T-cell (primary cell): ENCODE results near the gene STMN3. TPM values are rescaled to one million over a fixed set of nuclear protein-coding genes. Genes with fewer than 3 reads are reported as not detected.

Experiments used
- ATAC-seq, 4 experiments: fragments of 200-7000 bp in 3 of 4; fragments of 150-1000 bp in 1 of 4; cut with Tn5 transposase; replicated peaks in 1 of 4; 1 replicate in 3 of 4; 2 replicates in 1 of 4; pipeline ENCODE4 v1.10.0; 2021; ENCODE audit warnings: moderate library complexity in 3 of 4, mild to moderate bottlenecking in 2 of 4, moderate number of reproducible peaks in 1 of 4
- CTCF ChIA-PET, 2 donors: fragments of 300-600 bp; sonication (Branson Sonifier 250); formaldehyde crosslinking; loops; one replicate each; lab custom pipeline; 2022; ENCODE audit warnings: antibody characterized with exemption in 2 of 2; lab: Charles Lee
- POLR2A ChIA-PET, 2 donors: fragments of 300-600 bp; sonication (Branson Sonifier 250); formaldehyde crosslinking; loops; one replicate each; lab custom pipeline; 2022; ENCODE audit warnings: antibody characterized with exemption in 2 of 2; lab: Charles Lee
- DNase-seq, 35 experiments: peaks; one replicate each; pipeline versions ENCODE4 v3.0.0 to v3.0.0-alpha.2; 2013 to 2023
- H3K27ac ChIP-seq: one replicate; pipeline ENCODE4 v1.5.1; 2013; ENCODE audit warnings: low read length
- H3K27me3 ChIP-seq, 2 experiments: replicated peaks in 1 of 2; 1 replicate in 1 of 2; 2 replicates in 1 of 2; pipeline versions ENCODE4 v1.6.1 to v1.7.0; 2013; ENCODE audit warnings: low read length in 1 of 2, mixed read lengths in 1 of 2; ENCODE audit not compliant: control insufficient read depth in 2 of 2, insufficient read depth in 2 of 2; ENCODE audit errors: extremely low read depth in 1 of 2
- H3K36me3 ChIP-seq, 2 donors: 1 replicate in 1 of 2; 2 replicates in 1 of 2; pipeline versions ENCODE4 v1.6.1 to v1.7.0; 2013; ENCODE audit warnings: low read length in 1 of 2; ENCODE audit not compliant: control insufficient read depth in 2 of 2, insufficient read depth in 1 of 2; ENCODE audit errors: extremely low read depth in 1 of 2
- H3K4me1 ChIP-seq, 2 experiments: 1 replicate in 1 of 2; 2 replicates in 1 of 2; pipeline versions ENCODE4 v1.6.1 to v1.7.0; 2013; ENCODE audit warnings: low read length in 2 of 2, mixed read lengths in 1 of 2; ENCODE audit not compliant: insufficient read depth in 2 of 2, control insufficient read depth in 1 of 2; ENCODE audit errors: extremely low read depth in 1 of 2
- H3K4me3 ChIP-seq, 2 donors: 1 replicate in 1 of 2; 2 replicates in 1 of 2; pipeline versions ENCODE4 v1.5.1 to v1.7.0; 2013; ENCODE audit warnings: mild to moderate bottlenecking in 2 of 2, low read length in 1 of 2, moderate library complexity in 1 of 2; ENCODE audit not compliant: control insufficient read depth in 1 of 2; ENCODE audit errors: extremely low read depth in 1 of 2
- H3K9me3 ChIP-seq: 2 replicates; pipeline ENCODE4 v1.7.0; 2013
- H3K27ac Mint-ChIP-seq, 2 donors: one replicate each; pipeline ENCODE4 v1.8.0; 2020 to 2021; ENCODE audit warnings: mild to moderate bottlenecking in 2 of 2, mixed read lengths in 2 of 2
- H3K27me3 Mint-ChIP-seq, 2 donors: one replicate each; pipeline ENCODE4 v1.8.0; 2021 to 2022; ENCODE audit warnings: mixed read lengths in 2 of 2
- H3K36me3 Mint-ChIP-seq: one replicate; pipeline ENCODE4 v1.8.0; 2021; ENCODE audit warnings: mixed read lengths
- H3K4me1 Mint-ChIP-seq, 3 donors: one replicate each; pipeline ENCODE4 v1.8.0; 2020 to 2022; ENCODE audit warnings: mixed read lengths in 3 of 3, mild to moderate bottlenecking in 1 of 3
- H3K4me3 Mint-ChIP-seq, 3 donors: one replicate each; pipeline ENCODE4 v1.8.0; 2020 to 2022; ENCODE audit warnings: mild to moderate bottlenecking in 3 of 3, mixed read lengths in 3 of 3, moderate library complexity in 3 of 3
- H3K9me3 Mint-ChIP-seq, 3 donors: one replicate each; pipeline ENCODE4 v1.8.0; 2020 to 2022; ENCODE audit warnings: mixed read lengths in 3 of 3
- WGBS: methylation state at CpG from one replicate; pipeline ENCODE4 v1.1.5; 2013; ENCODE audit warnings: missing lambda C conversion rate; ENCODE audit not compliant: insufficient coverage; 5-methylcytosine and 5-hydroxymethylcytosine counted together
- total RNA-seq, 35 experiments: library from RNA in 6 of 35; stranded (reverse) in 6 of 35; fragments of 120-200 nt in 1 of 35; gene quantifications; one replicate each; pipeline versions ENCODE4 v1.2.1 to v1.2.4 and lab custom pipeline; 2013 to 2026

The STMN3 gene
- total RNA-seq, 5 donors from 2014 or later (not counting 1 experiment from before 2014, with no cell fraction given) = 92.9 to 121 (median 107) TPM

DNA sequence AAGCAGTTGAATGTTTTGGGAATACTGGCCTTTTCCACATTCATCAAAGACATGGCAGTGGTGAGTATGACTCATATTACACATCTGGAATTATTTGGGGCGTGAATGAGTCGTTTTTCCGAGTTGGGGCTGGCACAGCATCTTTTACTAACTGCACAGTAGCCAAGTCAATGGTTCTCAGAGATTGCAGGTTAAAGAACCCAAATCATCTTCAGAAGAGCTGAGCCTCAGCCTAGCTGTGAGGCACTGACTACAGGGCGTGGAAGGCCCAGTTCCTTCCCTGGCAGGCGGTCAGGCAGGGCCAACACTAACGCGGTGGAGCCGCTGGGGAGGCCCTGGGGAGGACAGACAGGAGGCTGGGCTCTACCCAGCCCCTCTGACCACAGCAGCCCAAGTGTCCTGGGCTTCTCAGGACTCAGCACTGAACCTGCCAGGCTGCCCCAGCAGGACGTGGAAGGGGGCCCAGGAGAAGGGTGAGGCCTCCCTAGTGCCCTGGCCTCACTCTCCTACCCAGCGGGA is 59.1 kb downstream of the STMN3 start:
- Mint-ChIP-seq H3K4me3 (no peak overlapping the region), H3K27me3 (no peaks in the 10 kb centered on the region), H3K9me3 (no peaks in the 10 kb centered on the region), H3K27ac (no peak overlapping the region), H3K4me1 (no peaks in the 10 kb centered on the region), H3K36me3 (peaks cover 54% of the 10 kb centered on the region)
- DNase-seq (no peak), ATAC-seq (no peak)
- no peak overlapping the region for H3K4me3 ChIP-seq
- peaks cover 31 to 75% of the 10 kb centered on the region in 2 donors for H3K36me3 ChIP-seq
- WGBS = 87% methylated on average over 8 of the region's 10 CpGs
- ChIA-PET POLR2A (no interaction called here), CTCF (no interaction called here)
- no peaks in the 10 kb centered on the region for H3K27me3 ChIP-seq
- H3K27ac ChIP-seq = no peak overlapping the region
- no peaks in the 10 kb centered on the region for H3K4me1 ChIP-seq
- no peaks in the 10 kb centered on the region for H3K9me3 ChIP-seq

DNA sequence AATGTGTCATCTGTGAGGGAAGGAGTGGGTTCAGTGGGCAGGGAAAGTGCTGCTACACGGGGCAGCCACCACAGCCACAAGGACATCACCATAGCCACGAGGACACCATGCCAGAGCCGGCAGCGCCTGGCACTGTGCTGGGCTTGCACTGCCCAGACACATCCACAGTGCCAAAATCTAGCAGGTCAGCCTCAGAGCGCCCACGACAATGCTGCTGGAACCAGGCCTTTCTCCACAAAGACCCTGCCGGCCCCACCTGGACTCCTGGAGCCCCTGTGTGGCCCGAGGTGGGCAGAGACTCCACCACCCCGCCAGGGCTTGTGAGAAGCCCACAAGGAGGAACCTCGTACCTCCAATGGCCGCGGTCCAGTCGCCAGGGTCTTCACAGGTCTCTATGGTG is 60.6 kb downstream of the STMN3 start:
- no peak overlapping the region for H3K27ac ChIP-seq
- peaks cover 49% of the 10 kb centered on the region for H3K36me3 Mint-ChIP-seq
- no peak overlapping the region for H3K4me3 ChIP-seq
- H3K4me1 ChIP-seq = peaks cover 0 to 13% of the 10 kb centered on the region in 2 experiments
- no peaks in the 10 kb centered on the region for H3K27me3 ChIP-seq
- no peaks in the 10 kb centered on the region for H3K9me3 ChIP-seq
- no peak for DNase-seq
- H3K27ac Mint-ChIP-seq = no peak overlapping the region
- peaks cover 25 to 62% of the 10 kb centered on the region in 2 donors for H3K36me3 ChIP-seq
- ATAC-seq = no peak
- CTCF ChIA-PET = no interaction called here
- peaks cover 6 to 10% (median 7%) of the 10 kb centered on the region in 3 donors for H3K4me1 Mint-ChIP-seq
- over 99% methylated on average over 11 of the region's 13 CpGs for WGBS
- POLR2A ChIA-PET = no interaction called here
- no peaks in the 10 kb centered on the region for H3K9me3 Mint-ChIP-seq
- no peak overlapping the region for H3K4me3 Mint-ChIP-seq
- no peaks in the 10 kb centered on the region for H3K27me3 Mint-ChIP-seq

DNA sequence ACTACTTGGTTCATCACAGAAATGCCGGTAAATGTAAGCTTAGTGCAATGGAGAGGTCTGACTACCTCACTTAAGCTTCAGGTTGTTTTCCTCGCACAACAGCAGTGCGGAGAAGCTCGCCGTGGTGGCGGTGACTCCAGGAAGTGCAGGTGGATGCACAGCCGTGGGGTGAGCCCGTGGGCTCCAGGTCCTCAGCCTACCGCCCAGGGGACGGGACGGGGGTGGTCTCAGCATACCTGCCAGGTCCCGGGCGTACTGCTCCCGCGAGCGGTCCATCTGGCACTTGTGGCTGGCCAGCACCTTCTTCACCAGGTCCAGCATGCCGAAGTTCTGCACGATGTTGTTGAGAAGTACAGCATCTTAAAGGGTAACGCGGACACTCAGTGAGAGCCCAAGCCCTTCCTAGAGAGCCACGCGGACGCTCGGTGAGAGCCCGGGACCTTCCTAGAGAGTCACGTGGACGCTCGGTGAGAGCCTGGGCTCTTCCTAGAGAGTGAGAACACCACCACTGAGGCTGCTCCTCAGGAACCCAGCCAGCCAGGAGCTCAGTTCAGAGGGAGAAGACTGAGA is 61.4 kb downstream of the STMN3 start:
- Histone ChIP-seq H3K4me1 (peaks cover 2 to 21% of the 10 kb centered on the region in 2 experiments), H3K27me3 (no peaks in the 10 kb centered on the region), H3K27ac (no peak overlapping the region), H3K4me3 (no peak overlapping the region), H3K36me3 (peaks cover 25 to 60% of the 10 kb centered on the region in 2 donors), H3K9me3 (no peaks in the 10 kb centered on the region)
- ChIA-PET CTCF (no interaction called here), POLR2A (interaction anchor here in 1 of 2 donors (0.5 kb wide), 1 partner anchor 1456 kb away, joined by 3 read pairs; no protein-coding TSS in a partner anchor)
- Mint-ChIP-seq H3K27me3 (no peaks in the 10 kb centered on the region), H3K9me3 (no peaks in the 10 kb centered on the region), H3K36me3 (peaks cover 45% of the 10 kb centered on the region), H3K4me1 (peaks cover 12 to 15% (median 13%) of the 10 kb centered on the region in 3 donors), H3K4me3 (no peak overlapping the region), H3K27ac (no peak overlapping the region)
- DNase-seq = no peak
- WGBS = 94% methylated on average over 27 of the region's 28 CpGs
- ATAC-seq = no peak

DNA sequence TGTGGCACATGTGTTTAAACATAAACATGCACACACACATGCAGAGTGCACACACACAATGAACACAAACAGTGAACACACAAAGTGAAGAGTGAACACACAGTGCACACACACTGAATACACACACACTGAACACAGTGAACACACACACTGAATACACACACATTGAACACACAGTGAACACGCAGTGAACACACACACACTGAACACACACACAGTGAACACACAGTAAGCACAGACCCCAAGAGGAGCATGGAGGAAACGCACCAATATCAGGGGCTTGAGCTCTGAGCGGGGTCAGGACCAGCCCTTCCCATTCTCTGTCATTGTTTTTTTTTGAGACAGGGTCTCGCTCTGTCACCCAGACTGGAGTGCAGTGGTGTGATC is 62.1 kb downstream of the STMN3 start:
- DNase-seq (no peak), ATAC-seq (no peak)
- H3K36me3 ChIP-seq = peaks cover 25 to 57% of the 10 kb centered on the region in 2 donors
- no peak overlapping the region for H3K27ac Mint-ChIP-seq
- no peaks in the 10 kb centered on the region for H3K9me3 Mint-ChIP-seq
- ChIA-PET POLR2A (interaction anchor here in 1 of 2 donors (0.5 kb wide), 1 partner anchor 1455 kb away, joined by 3 read pairs; no protein-coding TSS in a partner anchor), CTCF (no interaction called here)
- H3K27me3 Mint-ChIP-seq = no peaks in the 10 kb centered on the region
- no peak overlapping the region for H3K4me3 ChIP-seq
- 94% methylated on average over 4 of the region's 4 CpGs for WGBS
- peaks cover 12 to 15% (median 13%) of the 10 kb centered on the region in 3 donors for H3K4me1 Mint-ChIP-seq
- peaks cover 2 to 21% of the 10 kb centered on the region in 2 experiments for H3K4me1 ChIP-seq
- H3K9me3 ChIP-seq = no peaks in the 10 kb centered on the region
- no peaks in the 10 kb centered on the region for H3K27me3 ChIP-seq
- no peak overlapping the region for H3K4me3 Mint-ChIP-seq
- peaks cover 45% of the 10 kb centered on the region for H3K36me3 Mint-ChIP-seq
- H3K27ac ChIP-seq = no peak overlapping the region

DNA sequence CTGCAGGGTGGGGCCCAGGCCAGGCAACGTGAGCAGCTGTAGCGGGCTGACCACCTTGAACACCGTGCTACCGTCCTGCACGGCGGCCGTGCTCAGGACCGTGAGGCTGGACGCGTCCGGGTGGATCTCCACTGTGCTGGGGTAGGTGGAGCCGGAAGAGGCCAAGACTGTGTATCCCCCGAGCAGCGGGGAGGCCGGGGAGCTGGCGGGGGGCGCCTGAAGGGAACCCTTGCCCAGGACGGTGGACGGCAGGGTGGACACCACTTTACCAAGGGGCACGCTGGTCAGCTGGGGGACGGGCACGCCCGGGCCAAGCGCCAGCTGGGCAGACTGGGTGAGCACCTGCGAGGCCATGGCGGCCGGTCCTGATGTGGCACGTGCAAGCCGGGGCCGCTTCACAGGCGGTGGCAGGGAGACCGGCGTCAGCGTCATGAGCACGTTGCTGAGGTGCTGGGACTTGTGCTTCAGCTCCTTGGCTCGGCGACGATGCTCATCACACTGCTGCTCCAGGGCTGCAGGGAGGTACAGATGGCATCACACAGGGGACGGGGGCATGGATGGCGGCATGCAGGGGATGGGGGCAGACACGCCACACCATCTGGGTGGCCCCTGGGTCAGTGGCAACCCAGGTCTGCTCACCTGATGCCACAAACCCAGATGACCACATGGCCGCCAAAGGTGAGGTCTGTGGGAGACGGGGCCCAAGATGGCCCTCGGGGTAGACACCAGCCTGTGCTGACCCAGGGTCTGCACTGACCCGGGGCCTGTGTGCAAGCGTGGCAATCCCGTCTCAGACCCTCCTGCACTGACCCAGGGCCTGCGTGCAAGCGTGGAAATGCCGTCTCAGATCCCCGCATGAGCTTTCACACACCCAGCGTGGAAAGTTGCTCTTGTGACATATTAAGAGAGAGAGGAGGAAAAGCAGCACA is 62.7 kb downstream of the STMN3 start:
- peaks cover 48% of the 10 kb centered on the region for H3K36me3 Mint-ChIP-seq
- no peak overlapping the region for H3K27ac Mint-ChIP-seq
- peaks cover 12 to 21% (median 13%) of the 10 kb centered on the region in 3 donors for H3K4me1 Mint-ChIP-seq
- no peak overlapping the region for H3K4me3 Mint-ChIP-seq
- no peak overlapping the region for H3K4me3 ChIP-seq
- ChIA-PET CTCF (no interaction called here), POLR2A (no interaction called here)
- H3K27me3 Mint-ChIP-seq = no peaks in the 10 kb centered on the region
- 97% methylated on average over 49 of the region's 52 CpGs for WGBS
- DNase-seq (no peak), ATAC-seq (no peak)
- H3K27me3 ChIP-seq = no peaks in the 10 kb centered on the region
- no peak overlapping the region for H3K27ac ChIP-seq
- H3K9me3 ChIP-seq = no peaks in the 10 kb centered on the region
- peaks cover 20 to 51% of the 10 kb centered on the region in 2 donors for H3K36me3 ChIP-seq
- H3K4me1 ChIP-seq = peaks cover 2 to 21% of the 10 kb centered on the region in 2 experiments
- H3K9me3 Mint-ChIP-seq = no peaks in the 10 kb centered on the region
